ENCODE data around the gene TUBB2B. TPM values are rescaled to one million over a fixed set of nuclear protein-coding genes. Genes with fewer than 3 reads are reported as not detected.
"Not testable (repeated sequence)": the region's sequence is repeated elsewhere in the genome, so short reads cannot be mapped to it uniquely, and the experiment has no call there.

TUBB2B gene
- total RNA-seq, 1 donor from 2014 or later: 1.8 TPM

DNA sequence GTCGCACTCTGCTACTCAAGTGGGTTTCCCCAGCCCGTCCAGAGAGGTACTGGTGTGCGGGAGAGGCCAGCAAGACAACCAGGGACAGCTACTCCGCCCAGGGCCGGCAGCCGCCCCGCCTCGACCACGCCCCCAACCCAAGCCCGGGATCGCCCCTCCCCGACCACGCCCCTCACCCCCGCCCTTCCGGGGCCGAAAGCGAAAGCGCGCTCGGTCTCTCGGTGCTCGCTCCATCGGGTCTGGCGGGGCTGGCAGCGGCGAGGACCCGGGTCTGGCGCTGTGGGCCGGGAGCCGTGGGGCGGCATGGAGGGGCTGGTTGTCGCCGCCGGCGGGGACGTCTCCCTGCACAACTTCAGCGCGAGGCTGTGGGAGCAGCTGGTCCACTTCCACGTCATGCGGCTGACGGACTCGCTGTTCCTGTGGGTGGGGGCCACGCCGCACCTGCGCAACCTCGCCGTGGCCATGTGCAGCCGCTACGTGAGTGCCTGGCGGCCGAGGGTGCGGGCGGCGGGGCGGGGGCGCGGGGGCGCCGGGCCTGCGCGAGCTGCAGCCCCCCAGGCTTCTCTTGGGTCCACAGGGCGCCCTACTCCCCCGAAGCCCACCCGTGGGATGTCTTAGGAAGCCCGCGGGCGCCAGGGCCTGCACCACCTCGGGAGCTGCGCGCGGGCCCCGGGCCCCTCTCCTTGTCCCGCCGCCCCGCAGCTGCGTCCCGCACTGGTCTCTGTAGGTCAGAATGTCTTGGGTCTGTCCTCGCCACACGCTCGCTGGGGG is 31.5 kb upstream of the TUBB2B start, which contains the start of gene PSMG4:
PSMG4 (plus strand) TSS at position 228 of the 771 bp plus-strand sequence; CDS start at position 304, 76 bp downstream.
- DNase-seq (ENCODE audit: low read depth in 2 of 2): peak; percentile 89 to 92

DNA sequence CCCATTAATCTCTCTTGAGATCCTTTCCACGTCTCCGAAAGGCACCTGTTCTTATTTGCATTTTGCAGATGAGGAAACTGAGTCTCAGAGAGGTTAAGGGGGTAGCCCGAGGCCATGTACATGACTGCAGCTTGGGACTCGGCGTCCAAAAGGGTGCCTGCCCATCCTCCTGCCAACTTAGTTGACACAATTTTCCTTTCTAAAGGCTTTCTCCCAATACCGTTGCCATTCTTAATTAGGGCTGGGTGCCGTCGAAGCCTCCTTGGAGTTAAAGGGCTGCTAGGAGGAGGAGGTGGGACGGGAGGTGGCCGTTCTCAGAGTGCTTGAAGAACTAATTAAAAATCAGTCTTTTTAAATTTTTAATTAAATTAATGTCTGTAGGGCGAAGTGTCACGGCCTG is 30.7 kb upstream of the TUBB2B start:
- no peak for DNase-seq (ENCODE audit: low read depth in 2 of 2)

DNA sequence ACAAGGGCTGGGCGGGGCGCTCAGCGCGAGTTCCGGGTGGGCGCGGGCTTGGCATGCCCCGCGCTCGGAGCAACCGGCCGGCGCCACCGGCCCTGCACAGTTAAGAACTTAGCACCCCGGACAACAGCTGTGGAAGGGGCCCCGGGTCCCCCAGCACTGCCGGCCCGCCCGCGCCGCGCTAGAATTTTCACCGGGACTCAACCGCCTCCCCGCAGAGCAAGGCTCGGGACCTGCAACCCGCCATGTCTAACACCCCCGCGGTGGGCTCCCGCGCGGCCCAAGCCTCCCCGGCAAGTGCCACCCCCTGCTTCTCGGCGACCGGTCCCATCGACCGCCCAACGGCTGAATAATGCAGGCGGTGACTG is 26.1 kb upstream of the TUBB2B start:
- DNase-seq (ENCODE audit: low read depth in 2 of 2): no peak

DNA sequence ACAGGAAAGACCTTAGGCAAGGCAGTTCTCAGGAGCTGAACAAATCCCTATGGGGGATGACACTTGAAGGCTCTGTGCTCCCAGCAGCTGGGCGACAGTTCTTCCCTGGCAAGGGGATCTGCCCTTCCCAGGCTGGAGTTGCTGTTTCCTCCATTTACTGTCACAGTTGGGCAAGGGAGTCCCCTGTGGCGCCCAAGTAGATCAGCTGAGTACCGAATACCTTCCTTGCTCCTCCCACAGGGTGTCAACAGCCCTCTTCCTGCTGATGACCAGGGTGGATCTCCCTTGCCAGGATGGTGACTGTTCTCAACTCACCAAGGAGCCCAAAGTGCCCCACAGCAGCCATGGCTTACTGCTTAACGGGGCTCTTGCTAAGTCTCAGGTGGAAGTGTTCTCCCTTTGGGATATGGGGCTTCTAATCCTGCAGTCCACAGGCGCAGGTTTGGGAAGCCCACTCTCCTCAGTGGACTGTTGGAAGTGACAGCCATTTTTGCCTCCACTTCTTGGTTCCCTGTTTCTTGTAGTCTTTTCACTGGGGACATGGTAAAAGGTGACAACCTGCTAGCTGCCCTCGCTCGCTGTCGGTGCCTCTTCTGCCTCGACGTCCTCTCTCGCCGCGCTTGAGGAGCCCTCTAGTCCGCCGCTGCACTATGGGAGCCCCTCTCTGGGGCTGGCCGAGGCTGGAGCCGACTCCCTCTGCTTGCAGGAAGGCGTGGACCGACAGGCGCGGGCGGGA is 25.6 kb upstream of the TUBB2B start:
- DNase-seq (ENCODE audit: low read depth in 2 of 2): no peak

DNA sequence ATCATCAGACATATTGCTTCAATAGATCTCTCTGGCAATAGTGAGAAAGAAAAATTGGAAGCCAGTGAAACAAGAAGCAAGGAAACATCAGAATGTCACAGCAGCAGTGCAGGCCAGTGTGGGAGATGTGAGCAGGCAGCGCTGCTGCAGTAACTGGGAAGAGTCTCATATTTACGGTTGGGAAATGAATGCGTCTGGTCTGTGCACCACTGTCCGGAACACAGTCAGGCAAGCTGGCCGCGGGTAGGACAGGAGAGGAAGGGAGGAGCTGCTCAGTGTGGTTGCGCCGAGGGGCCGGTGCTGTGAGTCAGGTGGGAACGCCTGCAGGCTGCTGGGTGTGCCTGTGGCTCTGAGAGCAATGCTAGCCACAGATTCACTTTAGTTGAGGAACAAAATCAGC is 24.9 kb upstream of the TUBB2B start:
- DNase-seq (ENCODE audit: low read depth in 2 of 2): peak; percentile 35 to 49

DNA sequence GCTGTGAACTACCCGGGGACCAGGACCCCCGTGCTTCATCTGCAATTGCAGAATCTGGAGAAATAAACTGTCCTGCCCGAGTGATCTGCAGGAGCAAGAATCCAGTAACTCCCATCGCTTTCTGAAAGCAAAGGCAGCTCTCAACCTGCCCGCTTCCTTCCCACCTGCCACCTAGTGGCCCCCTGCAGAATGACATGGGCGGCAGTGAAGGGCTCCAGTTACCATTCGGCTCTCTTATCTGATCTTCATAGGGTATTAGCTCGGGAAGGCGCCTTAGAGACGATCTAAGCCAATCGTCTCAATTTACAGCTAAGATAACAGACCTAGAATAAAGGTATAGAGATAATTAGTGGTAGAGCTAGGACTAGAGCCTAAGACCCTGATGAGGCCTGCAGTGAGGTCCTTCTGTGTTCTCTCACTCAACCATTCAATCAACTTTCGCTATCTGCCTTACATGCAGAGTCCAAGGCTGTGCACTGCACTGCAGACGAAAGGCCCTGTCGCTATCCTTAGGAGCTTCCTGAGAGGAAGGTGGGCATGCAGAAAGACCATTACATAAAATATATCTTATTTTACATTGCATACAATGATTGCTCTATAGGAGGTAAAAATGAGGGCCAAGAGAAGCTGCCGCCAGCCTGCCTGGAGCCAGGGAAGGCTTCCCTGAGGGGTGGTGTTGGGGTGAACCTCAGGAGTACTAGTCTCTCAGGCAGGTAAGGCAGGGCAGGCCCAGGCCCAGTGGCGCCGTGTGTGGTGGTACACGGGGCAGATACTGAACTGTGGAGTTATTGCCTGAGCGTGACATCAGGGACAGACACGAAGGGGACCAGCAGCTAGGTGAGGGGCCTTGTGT is 24.2 kb upstream of the TUBB2B start:
- DNase-seq (ENCODE audit: low read depth in 2 of 2): peak; percentile 77 to 82

DNA sequence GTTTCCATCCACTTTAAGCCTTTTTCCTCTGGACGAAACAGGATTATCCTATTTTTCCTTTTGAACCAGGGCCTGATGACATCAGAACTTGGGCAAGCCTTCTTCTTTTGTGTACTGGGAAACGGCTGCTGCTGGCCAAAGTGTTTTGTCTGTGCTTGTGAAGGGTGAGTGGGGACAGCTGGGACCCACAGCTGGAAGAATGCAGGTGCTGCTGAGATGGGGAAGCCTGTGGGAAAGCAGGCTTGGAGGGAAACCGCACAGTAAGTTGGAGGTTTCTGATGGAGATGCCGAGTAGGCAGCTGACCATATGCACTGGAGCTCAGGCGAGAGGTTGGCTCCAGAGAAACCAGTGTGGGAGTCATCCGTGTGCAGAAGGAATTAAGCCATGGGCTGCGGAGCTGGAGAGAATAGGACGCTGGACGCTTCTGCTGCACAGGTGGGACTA is 22.8 kb upstream of the TUBB2B start:
- no peak for DNase-seq (ENCODE audit: low read depth in 2 of 2)

DNA sequence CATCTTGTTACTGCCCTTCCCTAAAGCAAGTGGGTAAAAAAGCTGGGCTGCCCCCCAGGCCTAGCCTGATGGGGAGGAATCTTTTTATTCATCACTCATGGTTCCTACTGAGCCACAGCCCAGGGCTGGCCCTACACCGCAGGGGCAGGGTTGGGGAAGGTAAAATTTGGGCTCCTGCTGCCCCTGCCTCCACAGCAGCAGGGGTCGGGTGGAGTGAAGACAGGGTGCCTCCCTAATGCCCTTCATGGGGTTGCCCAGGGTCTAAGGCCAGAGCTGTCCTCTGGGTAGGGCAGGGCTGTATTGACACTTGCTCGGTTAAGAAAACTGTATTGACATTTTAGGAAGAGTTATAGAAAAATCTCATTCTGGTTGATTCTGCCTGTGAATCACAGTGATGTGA is 22.4 kb upstream of the TUBB2B start:
- no peak for DNase-seq (ENCODE audit: low read depth in 2 of 2)

DNA sequence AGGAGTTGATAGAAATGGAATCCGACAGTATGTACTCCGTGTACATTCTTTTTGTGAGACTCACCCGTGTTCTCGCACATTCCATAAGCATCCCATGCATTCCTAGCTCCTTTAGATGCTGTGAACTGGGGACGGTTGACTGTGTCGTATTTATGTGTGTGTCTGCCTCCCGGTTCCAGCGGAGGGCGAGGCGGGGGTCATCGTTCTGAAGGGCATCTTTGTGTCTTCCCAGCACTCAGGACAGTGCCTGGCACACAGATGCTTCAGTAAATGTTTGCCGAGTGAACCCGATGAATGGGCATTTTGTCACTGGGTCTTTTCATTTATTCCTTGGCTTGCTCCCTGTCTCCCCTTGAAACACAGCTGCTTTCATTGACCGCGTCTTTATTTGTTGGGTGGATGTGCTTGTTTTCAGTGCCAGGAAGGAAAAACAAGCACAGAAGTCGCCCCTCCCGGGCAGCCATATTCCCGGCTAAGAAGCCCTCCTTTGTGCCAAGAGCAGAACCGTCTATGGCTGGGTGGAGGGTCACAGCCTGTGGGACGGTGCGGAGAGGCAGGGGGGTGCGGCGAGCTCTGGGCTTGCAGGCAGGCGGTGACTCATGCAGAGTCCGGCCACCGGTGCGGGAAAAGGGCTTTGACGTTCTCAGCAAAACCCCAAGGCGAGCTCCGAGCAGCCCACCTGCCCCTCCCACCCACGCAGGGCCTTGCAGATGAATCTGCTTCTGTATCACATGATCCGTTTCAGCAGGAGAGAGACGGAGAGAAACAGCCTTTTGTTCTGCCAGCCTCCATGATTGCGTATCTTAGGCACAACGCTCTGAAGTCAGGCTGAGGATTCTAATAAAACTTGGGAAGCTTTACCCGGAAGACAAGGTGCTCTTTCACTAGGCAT is 20.0 kb upstream of the TUBB2B start:
- peak; percentile 41 to 60 for DNase-seq (ENCODE audit: low read depth in 2 of 2)

DNA sequence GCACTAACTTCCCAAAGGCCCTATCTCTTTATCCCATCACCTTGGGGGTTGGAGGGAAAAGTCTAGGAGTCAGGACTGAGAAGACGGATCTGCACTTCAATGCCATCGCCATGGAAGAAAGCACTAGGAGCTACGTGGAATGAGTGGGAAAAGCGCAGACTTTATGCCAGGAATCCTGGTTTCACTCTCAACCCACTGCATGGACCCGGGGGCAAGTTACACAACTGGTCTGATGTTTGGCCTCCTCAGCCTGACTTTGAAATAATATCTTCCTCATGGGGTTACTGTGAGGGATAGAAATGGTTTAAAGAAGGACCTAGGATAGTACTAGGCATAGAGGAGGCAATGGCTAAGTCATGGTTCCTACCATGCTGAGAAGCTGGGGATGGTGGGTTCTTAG is 17.8 kb upstream of the TUBB2B start:
- DNase-seq (ENCODE audit: low read depth in 2 of 2): no peak

DNA sequence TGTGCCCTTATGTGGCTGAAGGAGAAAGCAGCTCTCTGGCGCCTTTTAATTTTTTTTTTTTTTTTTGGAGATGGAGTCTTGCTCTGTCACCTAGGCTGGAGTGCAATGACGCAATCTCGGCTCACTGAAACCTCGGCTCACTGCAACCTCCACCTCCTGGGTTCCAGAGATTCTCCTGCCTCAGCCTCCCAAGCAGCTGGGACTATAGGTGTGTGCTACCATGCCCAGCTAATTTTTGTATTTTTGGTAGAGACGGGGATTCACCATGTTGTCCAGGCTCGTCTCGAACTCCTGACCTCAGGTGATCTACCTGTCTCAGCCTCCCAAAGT is 17.3 kb upstream of the TUBB2B start:
- DNase-seq (ENCODE audit: low read depth in 2 of 2): not testable (repeated sequence)

DNA sequence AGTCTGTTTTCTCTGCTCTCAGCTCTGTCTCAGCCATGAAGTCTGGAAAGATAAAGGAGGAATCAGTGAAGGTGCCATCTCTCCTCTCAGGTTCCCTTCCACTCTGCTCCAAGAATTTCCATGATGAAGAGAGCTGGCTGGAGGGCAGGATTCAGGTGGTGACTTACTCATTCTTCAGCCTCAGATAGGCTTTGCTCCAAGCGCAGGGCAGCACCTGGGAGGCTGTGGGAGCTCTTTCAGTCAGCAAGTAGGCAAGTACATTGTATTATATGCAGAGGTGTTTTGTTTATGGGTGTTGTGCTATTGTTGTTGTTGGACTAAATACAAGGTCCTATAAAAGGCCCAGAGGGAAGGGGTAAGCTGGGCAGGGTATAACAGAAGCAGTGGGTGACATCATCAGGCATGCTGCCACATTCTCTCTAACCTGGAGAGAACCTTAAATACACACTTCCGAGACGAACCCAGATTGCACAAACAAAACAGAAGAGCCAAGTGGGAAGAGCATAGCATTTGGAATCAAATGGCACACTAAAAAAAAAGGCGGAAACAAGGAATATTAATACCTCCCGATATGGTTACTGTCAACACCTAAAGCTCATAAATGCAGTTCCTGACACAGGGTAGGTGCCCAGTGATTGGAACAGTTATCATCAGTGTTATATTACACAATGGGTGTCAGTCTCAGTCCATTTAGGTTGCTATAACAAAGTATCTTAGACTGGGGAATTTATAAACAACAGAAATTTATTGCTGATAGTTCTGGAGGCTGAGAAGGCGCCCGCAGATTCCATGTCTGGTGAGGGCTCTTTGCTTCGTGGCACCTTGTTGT is 16.8 kb upstream of the TUBB2B start:
- DNase-seq (ENCODE audit: low read depth in 2 of 2): no peak

DNA sequence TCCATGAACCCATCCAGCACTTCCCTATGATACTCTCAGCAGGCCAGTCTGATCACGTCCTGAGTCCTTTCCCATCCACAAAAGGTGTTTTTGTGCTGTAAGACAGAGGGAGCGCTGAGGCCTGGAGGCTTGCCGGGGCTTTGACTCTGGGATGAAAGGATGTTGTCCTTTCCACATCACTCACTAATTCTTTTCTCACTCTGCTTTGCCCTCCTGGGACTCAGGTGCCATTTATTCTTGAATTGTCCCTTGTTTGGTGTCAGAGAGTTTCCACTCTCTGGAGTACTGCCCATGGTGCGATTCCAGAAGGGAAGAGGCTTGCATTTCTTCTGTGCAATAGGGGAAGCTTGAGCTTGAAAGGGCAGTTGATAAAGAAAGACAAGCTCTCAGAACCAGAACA is 15.3 kb upstream of the TUBB2B start:
- no peak for DNase-seq (ENCODE audit: low read depth in 2 of 2)

DNA sequence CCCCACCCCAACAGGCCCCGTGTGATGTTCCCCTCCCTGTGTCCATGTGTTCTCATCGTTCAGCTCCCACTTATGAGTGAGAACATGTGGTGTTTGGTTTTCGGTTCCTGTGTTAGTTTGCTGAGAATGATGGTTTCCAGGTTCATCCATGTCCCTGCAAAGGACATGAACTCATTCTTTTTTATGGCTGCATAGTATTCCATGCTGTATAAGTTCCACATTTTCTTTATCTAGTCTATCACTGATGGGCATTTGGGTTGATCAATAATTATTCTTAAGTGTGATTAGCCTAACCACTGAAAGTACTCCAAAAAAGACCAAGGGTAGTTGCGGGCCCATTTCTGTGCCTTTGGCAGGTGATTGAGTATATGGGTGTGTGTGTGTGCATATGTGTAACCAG is 14.3 kb upstream of the TUBB2B start:
- DNase-seq (ENCODE audit: low read depth in 2 of 2): not testable (repeated sequence)

DNA sequence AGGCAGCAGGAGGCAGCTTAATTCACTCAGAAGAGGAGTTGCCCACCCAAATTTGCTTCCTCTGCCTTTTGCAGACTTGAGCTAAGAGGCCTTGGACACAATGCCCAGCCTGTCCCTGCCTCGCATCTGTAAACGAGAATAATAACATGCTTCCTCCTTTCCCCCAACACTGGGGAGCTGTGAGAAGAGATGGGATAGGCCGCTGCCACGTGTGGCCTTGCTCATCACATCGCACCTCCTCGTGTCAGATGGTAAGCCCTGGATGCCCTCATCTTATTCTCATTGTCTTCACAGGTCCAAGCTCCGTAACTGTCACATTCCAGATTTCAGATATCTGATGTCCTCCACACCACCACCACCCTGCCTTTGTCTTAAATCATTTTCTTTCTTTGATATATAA is 13.1 kb upstream of the TUBB2B start:
- DNase-seq (ENCODE audit: low read depth in 2 of 2): no peak

DNA sequence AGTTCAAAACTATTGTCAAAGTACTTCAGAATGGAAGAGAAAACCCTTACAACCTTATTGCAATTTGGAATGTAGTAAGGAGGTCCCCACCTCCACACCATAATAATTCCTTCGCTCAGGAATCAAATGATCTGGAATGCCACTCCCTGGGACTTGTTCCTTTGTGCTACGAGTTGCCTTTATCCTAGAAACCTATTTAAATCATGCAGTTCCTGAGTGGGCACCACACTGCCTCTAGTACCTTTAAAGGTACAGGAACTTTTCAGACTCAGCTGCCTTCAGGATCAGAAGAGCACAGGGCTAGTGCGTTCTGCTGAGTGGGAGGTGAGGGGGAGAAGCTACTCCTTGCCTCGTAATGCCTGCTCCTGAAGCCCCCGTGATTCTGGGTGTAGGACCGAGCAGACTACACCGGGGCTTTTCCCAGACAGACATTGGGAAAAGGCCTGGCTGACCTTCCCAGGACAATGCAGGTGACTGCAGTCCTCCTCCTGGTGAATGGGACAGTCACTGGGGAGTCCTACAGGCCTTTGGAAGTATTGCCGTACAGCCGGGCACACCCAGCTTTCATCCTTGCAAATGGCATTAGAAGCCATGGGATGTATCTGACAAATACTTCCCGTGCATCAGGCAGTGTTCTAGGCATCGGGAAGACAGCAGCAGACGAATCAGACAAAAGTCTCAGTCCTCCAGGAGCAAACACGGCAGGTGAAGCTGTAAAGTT is 11.8 kb upstream of the TUBB2B start:
- DNase-seq (ENCODE audit: low read depth in 2 of 2): peak in 1 of 2 donors; percentile 21

DNA sequence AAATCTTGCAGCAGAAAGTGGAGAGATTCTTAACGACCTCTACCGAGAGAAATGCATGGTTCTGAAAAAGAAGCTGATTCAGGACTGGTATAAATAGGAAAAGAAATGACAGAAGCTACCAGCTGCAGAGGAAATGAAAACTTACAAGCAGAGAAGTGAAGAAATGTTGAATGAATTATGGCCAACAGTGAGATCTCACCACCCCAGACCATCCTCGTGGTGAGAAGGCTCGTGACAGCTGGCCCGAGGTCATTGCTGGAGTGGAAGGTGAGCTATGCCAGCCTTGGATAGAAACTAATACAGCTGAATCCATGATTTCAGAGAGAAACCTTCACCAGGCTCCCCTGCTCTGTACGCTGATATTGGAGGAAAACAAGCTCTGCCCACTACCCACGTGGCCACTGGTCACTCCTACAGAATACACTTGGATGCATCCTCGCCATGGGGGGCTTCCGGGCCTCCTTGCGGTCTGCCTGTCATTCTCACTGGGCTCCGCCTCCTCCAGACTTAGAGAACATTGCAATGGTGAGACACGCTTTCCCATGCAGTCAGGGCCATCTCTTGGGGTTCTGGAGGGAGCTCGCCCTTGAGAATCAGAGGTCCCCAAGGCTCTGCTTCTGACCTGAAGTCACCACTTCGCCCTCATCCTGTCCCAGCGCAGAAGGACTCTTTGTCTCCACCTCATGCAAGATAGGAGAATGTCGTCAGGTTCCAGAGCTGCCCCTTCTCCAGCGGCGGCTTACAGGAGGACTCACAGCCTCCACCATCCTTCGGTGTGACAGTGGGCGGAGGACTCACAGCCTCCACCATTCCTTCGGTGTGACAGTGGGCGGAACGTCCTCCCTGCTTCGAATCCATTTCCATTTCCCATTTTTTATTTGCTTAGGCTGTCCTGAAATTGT is 10.6 kb upstream of the TUBB2B start:
- DNase-seq (ENCODE audit: low read depth in 2 of 2): no peak

DNA sequence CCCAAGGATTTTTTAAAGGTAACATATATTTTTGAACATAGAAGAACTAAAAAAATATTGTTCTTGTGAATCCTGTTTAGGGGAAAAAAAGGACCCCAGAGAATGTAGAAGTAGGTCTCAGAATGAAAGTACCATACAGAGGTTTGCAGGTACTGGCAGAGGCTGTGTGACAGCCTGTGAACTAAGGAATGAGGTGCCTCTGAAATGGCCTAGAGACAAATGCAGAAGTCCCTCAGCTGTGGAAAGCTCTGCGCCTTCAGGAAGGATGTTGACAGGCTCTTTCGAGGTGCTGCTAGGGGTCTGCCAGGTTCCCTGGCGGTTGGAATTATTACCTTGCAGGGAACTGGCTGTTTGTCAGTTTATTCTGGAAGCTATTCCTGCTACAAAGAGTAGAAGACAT is 8.6 kb upstream of the TUBB2B start:
- no peak for DNase-seq (ENCODE audit: low read depth in 2 of 2)

DNA sequence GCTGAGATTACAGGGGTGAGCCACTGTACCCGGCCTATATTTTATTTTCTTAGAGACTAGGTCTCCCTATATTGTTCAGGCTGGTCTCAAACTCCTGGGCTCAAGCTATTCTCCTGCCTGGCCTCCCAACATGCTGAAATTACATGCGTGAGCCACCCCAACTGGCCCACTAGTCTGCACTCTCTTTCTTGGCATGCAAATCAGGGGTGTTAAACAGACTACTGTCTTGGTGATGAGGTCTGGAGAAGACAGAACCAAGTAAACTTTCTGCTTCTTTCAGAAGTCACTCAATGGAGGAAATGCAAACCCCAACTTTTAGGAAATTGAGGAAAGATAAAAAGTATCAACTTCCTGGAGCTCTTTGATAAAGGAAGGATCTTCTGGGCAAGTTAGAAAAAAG is 8.0 kb upstream of the TUBB2B start:
- no peak for DNase-seq (ENCODE audit: low read depth in 2 of 2)
